Skin epidermis (tissue), 12 donors: ENCODE data around the gene CLEC11A.

ENCODE experiments used
- H3K27ac ChIP-seq, 21 experiments: fragments of 200-600 bp; sonication (generic) in 11 of 21; one replicate each; pipeline ENCODE4 v1.5.0; 2020; ENCODE audit warnings: mild to moderate bottlenecking in 3 of 21, inconsistent platforms in 2 of 21, moderate library complexity in 2 of 21
- H3K4me3 ChIP-seq, 7 experiments: fragments of 200-600 bp; sonication (generic) in 2 of 7; one replicate each; pipeline ENCODE4 v1.5.0; 2020; ENCODE audit warnings: inconsistent platforms in 2 of 7, mild to moderate bottlenecking in 2 of 7, moderate library complexity in 1 of 7

CLEC11A gene

DNA sequence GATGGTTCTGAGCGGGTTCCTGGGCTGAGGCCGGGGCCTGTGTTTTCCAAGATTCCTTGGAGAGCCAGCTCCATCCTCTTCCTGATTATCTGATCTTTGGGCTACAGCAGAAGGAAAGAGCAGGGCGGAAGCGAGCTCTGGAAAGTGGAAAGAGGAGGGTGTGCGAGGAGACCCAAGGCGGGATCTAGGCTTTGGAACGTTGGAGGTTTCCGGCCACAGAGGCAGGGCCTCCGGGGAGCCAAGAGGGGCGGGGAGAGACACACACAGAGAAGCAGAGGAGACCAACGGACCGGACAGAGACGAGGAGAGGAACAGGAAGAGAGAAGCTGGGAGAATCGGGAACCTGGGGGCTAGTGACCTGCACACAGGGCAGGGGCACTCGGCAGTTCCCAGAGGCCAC is at the start of gene CLEC11A:
Gene CLEC11A, plus strand, starts transcription at position 296 of the 400 bp plus-strand sequence. CDS start 162 bp downstream, outside the sequence.
- Histone ChIP-seq H3K27ac (peak within 1 kb of the TSS in 18 of 21 experiments; percentile 4 to 79 (median 60)), H3K4me3 (peak within 1 kb of the TSS; percentile 40 to 64 (median 54))

DNA sequence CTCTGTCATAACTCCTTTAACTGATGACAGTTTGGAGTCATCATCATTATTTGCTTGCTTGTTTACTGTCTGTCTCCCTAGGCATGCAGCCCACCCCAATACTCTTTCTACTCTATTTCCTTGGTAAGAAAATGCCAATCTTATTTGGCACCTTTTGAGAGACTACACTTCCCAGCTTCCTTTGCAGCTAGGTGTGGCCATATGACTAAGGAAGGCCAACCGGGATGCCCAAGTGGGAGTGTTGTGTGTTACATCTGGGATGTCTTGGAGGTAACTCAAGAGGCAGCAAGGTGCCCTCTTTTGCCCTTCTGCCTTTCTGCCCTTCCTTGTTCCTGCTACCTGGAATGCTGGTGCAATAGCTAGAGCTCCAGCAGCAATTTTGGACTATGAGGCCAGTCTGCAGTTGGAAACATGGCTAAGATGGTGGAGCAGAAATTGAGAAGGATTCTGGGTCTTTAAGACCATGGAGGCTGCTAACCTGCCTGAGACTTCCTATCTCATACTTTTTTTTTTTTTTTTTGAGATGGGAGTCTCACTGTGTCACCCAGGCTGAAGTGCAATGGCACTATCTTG is 46.5 kb upstream of the CLEC11A start:
- no peak overlapping the region for H3K27ac ChIP-seq
- no peak overlapping the region for H3K4me3 ChIP-seq

- Histone ChIP-seq H3K27ac (no peak overlapping the region), H3K4me3 (no peak overlapping the region)
These were observed 45.5 kb upstream of the CLEC11A start for GRCh38 chr19:50677636-50678035.

GRCh38 chr19:50678323-50678722 is 44.8 kb upstream of the CLEC11A start:
- no peak overlapping the region for H3K4me3 ChIP-seq
- H3K27ac ChIP-seq = no peak overlapping the region

DNA sequence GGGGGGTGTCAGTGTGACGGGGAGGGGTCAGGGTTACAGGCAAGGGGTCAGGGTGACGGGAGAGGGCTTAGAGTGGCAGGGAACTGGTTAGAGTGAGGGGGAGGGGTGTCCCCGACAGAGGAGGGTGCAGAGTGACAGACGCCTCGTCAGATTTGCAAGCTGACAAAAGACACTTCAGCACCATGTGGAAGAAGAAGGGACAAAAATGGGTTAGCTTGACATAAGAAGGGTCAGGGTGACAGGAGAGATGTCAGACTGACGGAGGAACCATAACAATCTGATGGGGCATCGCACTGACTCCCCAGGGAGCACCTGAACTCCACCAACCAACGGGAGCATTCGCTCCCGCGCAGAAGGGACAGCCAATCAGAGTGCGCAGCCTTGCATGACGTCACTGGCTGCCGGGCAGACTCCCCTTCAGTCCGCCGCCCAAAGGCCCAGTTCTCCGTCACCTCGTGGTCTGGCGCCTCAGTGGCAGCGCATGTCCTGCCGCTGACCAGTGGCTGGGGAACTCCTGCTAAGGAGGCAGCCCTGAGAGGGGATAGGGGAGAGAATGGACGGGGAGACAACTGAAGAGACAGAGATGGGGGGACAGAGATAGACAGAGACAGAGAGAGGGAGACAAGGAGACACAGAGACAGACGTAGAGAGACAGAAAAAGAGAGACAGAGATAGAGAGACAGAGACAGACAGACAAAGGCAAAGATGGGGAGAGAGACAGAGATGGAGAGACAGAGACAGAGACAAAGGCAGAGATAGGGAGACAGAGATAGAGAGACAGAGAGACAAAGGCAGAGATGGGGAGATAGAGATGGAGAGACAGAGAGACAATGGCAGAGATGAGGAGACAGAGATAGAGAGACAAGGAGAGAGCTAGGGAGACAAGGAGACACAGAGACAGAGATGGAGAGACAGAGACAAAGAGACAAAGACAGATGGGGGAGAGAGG is 43.7 kb upstream of the CLEC11A start:
- Histone ChIP-seq H3K4me3 (no peak overlapping the region), H3K27ac (no peak overlapping the region)

DNA sequence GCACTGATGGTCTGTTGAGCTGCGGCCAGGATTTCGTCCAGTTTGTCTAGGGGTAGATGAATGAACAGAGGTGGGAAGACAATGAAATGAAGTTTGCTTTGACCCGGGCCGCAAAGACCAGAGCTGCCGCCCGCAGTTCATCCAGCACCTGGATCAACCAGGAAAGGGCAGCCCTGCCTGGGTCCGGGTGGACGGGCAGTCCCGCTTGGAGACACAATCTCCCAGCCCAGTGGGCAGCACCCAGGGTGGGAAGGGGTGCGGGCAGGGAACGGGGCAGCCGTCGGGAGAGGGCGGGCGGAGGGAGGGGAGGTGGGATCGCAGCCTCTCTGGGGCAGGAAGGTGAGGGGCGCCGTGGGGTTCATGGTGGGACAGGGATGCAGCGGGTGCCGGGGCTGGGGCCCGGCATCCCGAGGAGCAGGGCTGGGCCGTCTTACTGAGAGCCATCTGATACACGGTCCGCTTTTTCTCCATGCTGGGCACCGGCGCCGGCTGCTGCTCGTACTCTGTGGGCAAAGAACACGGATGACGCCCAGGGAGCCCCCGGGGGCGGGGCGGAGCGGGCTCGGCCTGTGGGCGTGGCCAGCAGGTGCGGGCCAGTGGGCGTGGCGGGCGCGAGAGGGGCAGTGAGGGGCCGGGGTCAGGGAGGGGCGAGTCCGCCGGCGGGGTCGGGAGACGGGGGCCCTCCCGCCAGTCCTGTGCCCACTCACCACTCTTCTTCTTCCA is 36.7 kb upstream of the CLEC11A start:
- H3K27ac ChIP-seq = no peak overlapping the region
- H3K4me3 ChIP-seq = no peak overlapping the region

GRCh38 chr19:50688766-50689165 is 34.4 kb upstream of the CLEC11A start:
- no peak overlapping the region for H3K4me3 ChIP-seq
- no peak overlapping the region for H3K27ac ChIP-seq

- no peak overlapping the region for H3K4me3 ChIP-seq
- no peak overlapping the region for H3K27ac ChIP-seq
These were observed 32.7 kb upstream of the CLEC11A start for GRCh38 chr19:50690439-50690838.

DNA sequence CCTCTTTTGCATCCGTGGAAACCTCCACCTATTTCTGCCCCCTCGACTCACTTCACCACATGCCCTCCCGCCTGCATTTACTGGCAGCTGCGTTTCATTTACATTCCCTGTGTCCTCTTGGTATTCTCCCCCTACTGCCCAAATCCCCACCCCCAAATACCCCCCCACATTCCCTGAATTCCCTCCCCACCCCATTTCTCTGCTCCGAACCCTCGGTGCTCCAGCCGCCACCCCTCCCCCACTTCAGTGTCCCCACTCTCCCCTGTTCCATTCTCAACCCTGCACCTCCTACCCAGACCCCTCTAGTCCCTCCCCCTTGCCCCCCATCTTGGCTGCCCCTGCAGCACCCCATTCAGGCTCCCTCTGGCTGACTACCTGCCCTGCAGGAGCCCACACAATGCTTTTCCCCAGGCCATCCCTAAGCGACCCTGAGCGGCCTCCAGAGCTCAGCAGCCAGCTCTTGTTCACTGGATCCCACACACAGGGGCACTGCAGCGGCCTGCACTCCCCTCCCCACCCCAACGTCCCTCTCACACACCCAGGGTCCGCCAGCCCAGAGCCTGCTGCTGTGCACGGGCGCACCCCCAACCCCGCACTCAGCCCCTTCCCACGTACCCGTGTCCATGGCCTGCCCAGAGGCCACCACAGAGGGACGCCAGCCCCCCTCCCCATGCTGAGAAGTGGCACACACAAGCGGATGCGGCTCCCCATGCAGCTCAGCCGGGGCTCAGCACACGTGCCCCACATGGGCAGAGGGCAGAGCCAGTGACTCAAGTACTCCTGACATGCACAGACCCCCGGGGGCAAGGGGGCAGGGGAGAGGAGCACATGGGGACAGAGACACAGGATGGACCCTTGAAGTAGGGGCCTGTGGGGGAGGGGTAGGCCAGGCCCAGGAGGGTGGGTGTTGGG is 29.8 kb upstream of the CLEC11A start:
- H3K4me3 ChIP-seq = no peak overlapping the region
- no peak overlapping the region for H3K27ac ChIP-seq

DNA sequence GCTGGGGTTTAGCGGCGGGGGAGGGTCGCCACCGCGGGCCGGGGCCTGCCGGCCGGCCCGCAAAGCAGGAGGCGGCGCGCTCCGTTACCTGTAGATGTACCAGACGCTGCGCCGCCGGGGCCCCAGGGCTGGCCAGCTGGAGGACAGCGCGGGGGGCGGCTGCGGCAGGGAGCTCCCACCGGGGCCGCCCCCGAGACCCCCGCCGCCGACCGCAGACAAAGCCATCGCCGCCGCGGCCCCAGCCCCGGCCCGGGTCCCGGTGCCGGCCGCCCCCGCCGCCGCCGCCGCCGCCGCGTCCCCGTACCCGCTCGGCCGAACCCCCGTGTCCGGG is 28.4 kb upstream of the CLEC11A start:
- Histone ChIP-seq H3K27ac (no peak overlapping the region), H3K4me3 (no peak overlapping the region)

GRCh38 chr19:50695251-50696093 is 27.7 kb upstream of the CLEC11A start:
- H3K4me3 ChIP-seq = no peak overlapping the region

DNA sequence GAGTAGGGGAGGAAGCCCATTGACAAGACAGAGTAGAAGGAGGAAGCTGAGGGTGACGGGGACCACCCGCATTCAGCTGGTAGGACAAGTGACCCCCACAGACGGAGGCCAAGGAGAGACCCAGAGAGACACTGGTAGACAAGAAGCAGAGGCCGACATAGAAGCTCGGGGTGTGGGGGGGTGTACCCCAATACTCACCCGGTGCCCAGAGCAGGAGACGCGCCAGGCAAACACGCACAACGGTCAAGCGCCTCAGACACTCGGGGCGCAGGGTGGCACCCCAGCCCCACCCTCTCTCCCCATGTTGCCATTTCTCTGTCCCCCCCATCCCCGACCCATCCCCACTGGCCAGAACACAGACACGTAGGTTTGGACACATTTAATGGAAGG is 27.1 kb upstream of the CLEC11A start:
- Histone ChIP-seq H3K4me3 (no peak overlapping the region), H3K27ac (no peak overlapping the region)

More at GRCh38 chr19:50695251-50696093, 27.7 kb upstream of the CLEC11A start:
- H3K27ac ChIP-seq = no peak overlapping the region

- Histone ChIP-seq H3K27ac (no peak overlapping the region), H3K4me3 (no peak overlapping the region)
These were observed 25.6 kb upstream of the CLEC11A start for GRCh38 chr19:50697414-50698124.

- Histone ChIP-seq H3K4me3 (no peak overlapping the region), H3K27ac (no peak overlapping the region)
These were observed 21.7 kb upstream of the CLEC11A start for GRCh38 chr19:50701367-50701985.

- H3K4me3 ChIP-seq = no peak overlapping the region
- no peak overlapping the region for H3K27ac ChIP-seq
These were observed 20.9 kb upstream of the CLEC11A start for GRCh38 chr19:50702158-50702870.

- Histone ChIP-seq H3K4me3 (no peak overlapping the region), H3K27ac (no peak overlapping the region)
These were observed 20.0 kb upstream of the CLEC11A start for GRCh38 chr19:50702871-50703829.
